Loucy (cell line): ENCODE results near the gene CD34.

Experiments used
- H2AFZ ChIP-seq: fragments of 200-600 bp; sonication (generic); 2 replicates; pipeline ENCODE4 v1.6.0; 2016; ENCODE audit warnings: antibody characterized with exemption, mild to moderate bottlenecking, low read length, moderate library complexity
- H3F3A ChIP-seq: fragments of 200-600 bp; 2 replicates; pipeline ENCODE4 v1.6.0; 2016; ENCODE audit warnings: antibody characterized with exemption, low read depth, mild to moderate bottlenecking
- H3K27me3 ChIP-seq: fragments of 200-600 bp; sonication (generic); 2 replicates; pipeline ENCODE4 v1.6.1; 2014; ENCODE audit warnings: low read length, mild to moderate bottlenecking; ENCODE audit not compliant: insufficient read depth, poor library complexity, severe bottlenecking
- H3K36me3 ChIP-seq: fragments of 200-600 bp; sonication (generic); 2 replicates; pipeline ENCODE4 v1.6.1; 2016; ENCODE audit warnings: low read length; ENCODE audit not compliant: insufficient read depth
- H3K4me1 ChIP-seq: fragments of 200-600 bp; sonication (generic); 2 replicates; pipeline ENCODE4 v1.5.1; 2014; ENCODE audit warnings: low read length, mild to moderate bottlenecking; ENCODE audit not compliant: insufficient read depth, poor library complexity, severe bottlenecking
- H3K4me2 ChIP-seq: fragments of 200-600 bp; sonication (generic); 2 replicates; pipeline ENCODE4 v1.6.0; 2014; ENCODE audit warnings: antibody characterized with exemption, low read length, low read depth, mild to moderate bottlenecking; ENCODE audit not compliant: poor library complexity, severe bottlenecking
- H3K4me3 ChIP-seq: fragments of 200-600 bp; sonication (generic); 2 replicates; pipeline ENCODE4 v1.5.1; 2014; ENCODE audit warnings: low read length, mild to moderate bottlenecking, mixed read lengths; ENCODE audit not compliant: poor library complexity, severe bottlenecking
- H3K79me2 ChIP-seq: fragments of 200-600 bp; sonication (generic); 2 replicates; pipeline ENCODE4 v1.6.1; 2014; ENCODE audit warnings: low read length; ENCODE audit not compliant: insufficient read depth
- H3K9ac ChIP-seq: fragments of 200-600 bp; sonication (generic); 2 replicates; pipeline ENCODE4 v1.6.0; 2014; ENCODE audit warnings: mild to moderate bottlenecking, low read depth, low read length, moderate library complexity; ENCODE audit not compliant: poor library complexity, severe bottlenecking
- H3K9me2 ChIP-seq: fragments of 200-600 bp; sonication (generic); replicated peaks from 2 replicates; pipeline ENCODE4 v1.6.1; 2016; ENCODE audit warnings: low read depth, low read length, mixed read lengths
- H3K9me3 ChIP-seq: fragments of 200-600 bp; sonication (generic); 2 replicates; pipeline ENCODE4 v1.6.1; 2014; ENCODE audit warnings: mild to moderate bottlenecking, antibody characterized with exemption, low read length, low read depth; ENCODE audit not compliant: insufficient read depth
- H4K20me1 ChIP-seq: fragments of 200-600 bp; sonication (generic); 2 replicates; pipeline ENCODE4 v1.6.0; 2014; ENCODE audit warnings: antibody characterized with exemption, low read length, mild to moderate bottlenecking; ENCODE audit not compliant: insufficient read depth, poor library complexity, severe bottlenecking
- CTCF ChIP-seq: fragments of 200-600 bp; sonication (generic); conservative IDR thresholded peaks from 2 replicates; pipeline ENCODE4 v1.5.1; 2014; ENCODE audit warnings: mild to moderate bottlenecking, antibody characterized with exemption, low read length
- EZH2phosphoT487 ChIP-seq: fragments of 200-600 bp; IDR thresholded peaks from 2 replicates; pipeline ENCODE4 v1.6.1; 2018; ENCODE audit warnings: antibody characterized with exemption, mild to moderate bottlenecking, moderate library complexity, borderline replicate concordance

Gene CD34

GRCh38 chr1:207903053-207903452, 7.9 kb downstream of the CD34 start:
- TF ChIP-seq CTCF (no peak), EZH2phosphoT487 (no peak)
- 0 out of 2 replicates have a peak overlapping the region, but pooled peaks have one; percentile 9 for H2AFZ ChIP-seq
- H3K36me3 ChIP-seq = no peaks in the 10 kb centered on the region
- no peak overlapping the region for H3K4me2 ChIP-seq
- no peak overlapping the region for H3K4me3 ChIP-seq
- H3K9me2 ChIP-seq = no peaks in the 10 kb centered on the region
- H3K9ac ChIP-seq = peak overlapping the region; percentile 68
- peaks cover 52% of the 10 kb centered on the region for H3K4me1 ChIP-seq
- H3K79me2 ChIP-seq = no peaks in the 10 kb centered on the region
- H3K9me3 ChIP-seq = no peaks in the 10 kb centered on the region
- no peaks in the 10 kb centered on the region for H4K20me1 ChIP-seq
- H3K27me3 ChIP-seq = no peaks in the 10 kb centered on the region
- H3F3A ChIP-seq = peaks cover 7% of the 10 kb centered on the region; the same call in 1 of the 2 replicates

- Histone ChIP-seq H3K4me1 (peaks cover 53% of the 10 kb centered on the region), H4K20me1 (no peaks in the 10 kb centered on the region), H3F3A (peaks cover 7% of the 10 kb centered on the region; the same call in 1 of the 2 replicates), H3K9me3 (no peaks in the 10 kb centered on the region), H3K79me2 (no peaks in the 10 kb centered on the region), H3K27me3 (no peaks in the 10 kb centered on the region), H3K9ac (peak overlapping the region; percentile 68), H3K4me2 (peak overlapping the region; percentile 5), H3K36me3 (no peaks in the 10 kb centered on the region), H2AFZ (peak overlapping the region; percentile 31), H3K4me3 (no peak overlapping the region), H3K9me2 (no peaks in the 10 kb centered on the region)
- TF ChIP-seq EZH2phosphoT487 (no peak), CTCF (no peak)
Observed at GRCh38 chr1:207902566-207902965, 8.4 kb downstream of the CD34 start.

GRCh38 chr1:207901041-207901653, 9.8 kb downstream of the CD34 start:
- Histone ChIP-seq H3K79me2 (no peaks in the 10 kb centered on the region), H3K9ac (no peak overlapping the region), H2AFZ (0 out of 2 replicates have a peak overlapping the region, but pooled peaks have one; percentile 29), H3K4me2 (no peak overlapping the region), H3K27me3 (no peaks in the 10 kb centered on the region), H3K9me3 (no peaks in the 10 kb centered on the region), H3K9me2 (no peaks in the 10 kb centered on the region), H3K36me3 (no peaks in the 10 kb centered on the region), H4K20me1 (no peaks in the 10 kb centered on the region), H3K4me1 (peaks cover 56% of the 10 kb centered on the region), H3F3A (peaks cover 7% of the 10 kb centered on the region; the same call in 1 of the 2 replicates), H3K4me3 (no peak overlapping the region)
- no peak for TF ChIP-seq EZH2phosphoT487
- no peak for TF ChIP-seq CTCF
